ENCODE data around the gene INSYN2B. TPM values are rescaled to one million over a fixed set of nuclear protein-coding genes. Genes with fewer than 3 reads are reported as not detected.

INSYN2B gene
- total and polyA plus RNA-seq, 2 of the 4 experiments (the other 2 are of a cell fraction): 9.1 to 33.5 TPM

DNA sequence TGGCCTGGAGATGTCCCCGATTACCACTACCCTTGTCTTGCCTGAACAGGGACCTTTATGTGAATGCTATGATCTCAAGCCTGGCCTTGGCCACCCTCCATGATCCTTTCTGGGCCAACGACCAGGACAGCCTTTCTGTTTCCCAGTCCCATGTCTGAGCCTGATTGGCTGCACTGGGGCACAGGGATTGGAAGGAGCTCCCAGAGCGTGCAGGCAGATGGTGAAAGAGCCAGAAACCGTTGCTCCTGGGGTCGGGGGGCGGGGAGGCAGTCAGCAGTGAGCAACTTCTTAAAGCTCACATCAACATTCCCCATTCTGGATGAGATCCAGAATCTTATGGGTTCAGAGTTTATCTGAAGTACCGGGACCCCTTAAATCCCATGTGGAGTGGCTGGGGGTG lies 84.4 kb downstream of the INSYN2B start:
- intact Hi-C loops (cut with micrococcal nuclease): no loop called here

More for the DNA sequence above, 84.4 kb downstream of the INSYN2B start:
- CTCF ChIA-PET: interaction anchor here (1.1 kb wide), 1 partner anchor 85 kb away, joined by 7 read pairs; the partner anchor contains the start of gene INSYN2B
- no peak for TF ChIP-seq NFE2L2 (IDR thresholded peaks at IDR 0.05; ENCODE audit: low read depth, low read length)
- TF ChIP-seq SMC3 (IDR thresholded peaks at IDR 0.05; ENCODE audit: low read depth, low read length): no peak
- TF ChIP-seq RFX5 (IDR thresholded peaks at IDR 0.05; ENCODE audit: low read depth, low read length): no peak
- no peak for TF ChIP-seq RCOR1 (IDR thresholded peaks at IDR 0.05; ENCODE audit: insufficient replicate concordance, low read length)
- no peak for TF ChIP-seq MXI1 (IDR thresholded peaks at IDR 0.05; ENCODE audit: borderline replicate concordance, low read depth, low read length)
- no peak for TF ChIP-seq POLR2A (IDR thresholded peaks at IDR 0.05; ENCODE audit: low read depth, low read length)
- no peak for TF ChIP-seq RAD21 (IDR thresholded peaks at IDR 0.05; ENCODE audit: low read length)
- TF ChIP-seq, protein P1, sequence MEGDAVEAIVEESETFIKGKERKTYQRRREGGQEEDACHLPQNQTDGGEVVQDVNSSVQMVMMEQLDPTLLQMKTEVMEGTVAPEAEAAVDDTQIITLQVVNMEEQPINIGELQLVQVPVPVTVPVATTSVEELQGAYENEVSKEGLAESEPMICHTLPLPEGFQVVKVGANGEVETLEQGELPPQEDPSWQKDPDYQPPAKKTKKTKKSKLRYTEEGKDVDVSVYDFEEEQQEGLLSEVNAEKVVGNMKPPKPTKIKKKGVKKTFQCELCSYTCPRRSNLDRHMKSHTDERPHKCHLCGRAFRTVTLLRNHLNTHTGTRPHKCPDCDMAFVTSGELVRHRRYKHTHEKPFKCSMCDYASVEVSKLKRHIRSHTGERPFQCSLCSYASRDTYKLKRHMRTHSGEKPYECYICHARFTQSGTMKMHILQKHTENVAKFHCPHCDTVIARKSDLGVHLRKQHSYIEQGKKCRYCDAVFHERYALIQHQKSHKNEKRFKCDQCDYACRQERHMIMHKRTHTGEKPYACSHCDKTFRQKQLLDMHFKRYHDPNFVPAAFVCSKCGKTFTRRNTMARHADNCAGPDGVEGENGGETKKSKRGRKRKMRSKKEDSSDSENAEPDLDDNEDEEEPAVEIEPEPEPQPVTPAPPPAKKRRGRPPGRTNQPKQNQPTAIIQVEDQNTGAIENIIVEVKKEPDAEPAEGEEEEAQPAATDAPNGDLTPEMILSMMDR (conservative IDR thresholded peaks at IDR 0.05; ENCODE audit: low read depth, low read length): no peak
- TF ChIP-seq, protein P2, sequence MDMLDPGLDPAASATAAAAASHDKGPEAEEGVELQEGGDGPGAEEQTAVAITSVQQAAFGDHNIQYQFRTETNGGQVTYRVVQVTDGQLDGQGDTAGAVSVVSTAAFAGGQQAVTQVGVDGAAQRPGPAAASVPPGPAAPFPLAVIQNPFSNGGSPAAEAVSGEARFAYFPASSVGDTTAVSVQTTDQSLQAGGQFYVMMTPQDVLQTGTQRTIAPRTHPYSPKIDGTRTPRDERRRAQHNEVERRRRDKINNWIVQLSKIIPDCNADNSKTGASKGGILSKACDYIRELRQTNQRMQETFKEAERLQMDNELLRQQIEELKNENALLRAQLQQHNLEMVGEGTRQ (IDR thresholded peaks at IDR 0.05; ENCODE audit: low read depth, low read length): no peak
- no peak for TF ChIP-seq BHLHE40 (IDR thresholded peaks at IDR 0.05; ENCODE audit: low read depth, low read length)
- TF ChIP-seq FOS (IDR thresholded peaks at IDR 0.05; ENCODE audit: low read depth, low read length): no peak
- no peak for TF ChIP-seq ELK1 (IDR thresholded peaks at IDR 0.05; ENCODE audit: borderline replicate concordance, low read depth, low read length)
- TF ChIP-seq CEBPB (IDR thresholded peaks at IDR 0.05; ENCODE audit: low read depth, low read length): no peak
- H3K4me2 ChIP-seq (ENCODE audit: low read depth, low read length): no peak overlapping the region
- peaks cover 7 to 16% of the 10 kb centered on the region in 2 experiments for H3K79me1 ChIP-seq (ENCODE audit: low read depth in 1 of 2, low read length in 2 of 2)
- ATAC-seq (ENCODE audit: low read depth): peak; percentile 53
- in situ Hi-C loops (cut with MboI; ENCODE audit: low sequenced_read_pairs): no loop called here
- peak overlapping the region; percentile 53 for H2AFZ ChIP-seq (replicated peaks; ENCODE audit: low read length, poor library complexity)
- no peak overlapping the region for H3K9ac ChIP-seq (ENCODE audit: low read depth, low read length)
- H3K4me3 ChIP-seq (ENCODE audit: insufficient read depth, low read depth, low read length): no peak overlapping the region
- H4K91ac ChIP-seq (ENCODE audit: insufficient read depth, low read depth, low read length): no peak overlapping the region
- no TSS peak for BruUV-seq (replicated peaks)
- H2BK15ac ChIP-seq (ENCODE audit: low read depth, low read length): no peak overlapping the region
- H3K4me1 ChIP-seq (ENCODE audit: control insufficient read depth, insufficient read depth, low read length): peaks cover 4% of the 10 kb centered on the region
- no peak overlapping the region for H2BK5ac ChIP-seq (ENCODE audit: low read depth, low read length, poor library complexity, severe bottlenecking)
- no peaks in the 10 kb centered on the region for H4K20me1 ChIP-seq (ENCODE audit: insufficient read depth, low read length)
- H3K56ac ChIP-seq (ENCODE audit: extremely low read depth, insufficient read depth, low read length): no peak overlapping the region
- H4K5ac ChIP-seq (ENCODE audit: low read depth, low read length): no peak overlapping the region; the same call in 1 of the 2 replicates
- peak; percentile 16 for DNase-seq
- H3K27me3 ChIP-seq (ENCODE audit: control insufficient read depth, insufficient read depth, low read length): no peaks in the 10 kb centered on the region
- H2AK5ac ChIP-seq (ENCODE audit: low read depth, low read length): no peak overlapping the region
- no peak overlapping the region for H3K27ac ChIP-seq (ENCODE audit: insufficient read depth, low read length)
- peaks cover under 1% of the 10 kb centered on the region; the same call in 1 of the 2 replicates for H3K9me1 ChIP-seq (ENCODE audit: insufficient read depth, low read length)
- no peak overlapping the region for H2AK9ac ChIP-seq (replicated peaks; ENCODE audit: low read depth, low read length, poor library complexity)
- 0 out of 2 replicates have a peak overlapping the region, but pooled peaks have one; percentile 28 for H3K14ac ChIP-seq (replicated peaks; ENCODE audit: low read depth, low read length)
- no peaks in the 10 kb centered on the region for H3K36me3 ChIP-seq (ENCODE audit: control insufficient read depth, insufficient read depth, low read length)
- H3K23ac ChIP-seq (ENCODE audit: low read depth, low read length): no peak overlapping the region
- WGBS, 2 experiments (ENCODE audit: extremely low coverage in 2 of 2, insufficient read length in 1 of 2): 67% methylated on average over 1 of the region's 7 CpGs; no CpG with 5 or more reads in 1 of the 2 experiments
- POLR2A ChIA-PET (ENCODE audit: unreplicated experiment): no interaction called here
- no peak overlapping the region for H3K18ac ChIP-seq (ENCODE audit: low read depth, low read length)
- H2BK120ac ChIP-seq (ENCODE audit: low read depth, low read length): no peak overlapping the region
- dilution Hi-C loops (cut with HindIII; ENCODE audit: low sequenced_read_pairs, unreplicated experiment): no loop called here
- no peak overlapping the region for H2BK20ac ChIP-seq (ENCODE audit: low read depth, low read length)
- peak overlapping the region in 1 of 2 experiments; percentile 64; a peak in 3 of 4 replicates for H4K8ac ChIP-seq (ENCODE audit: low read depth in 2 of 2, low read length in 2 of 2)
- H3K9me3 ChIP-seq (ENCODE audit: control insufficient read depth, insufficient read depth, low read length): no peaks in the 10 kb centered on the region
- no peak overlapping the region for H3K4ac ChIP-seq (ENCODE audit: low read depth, low read length)
